ENCODE data around the gene FOXP4.

The FOXP4 gene

GRCh38 chr6:41630069-41630468 is 83.9 kb downstream of the FOXP4 start:
- H3K4me1 Mint-ChIP-seq = peaks cover 15% of the 10 kb centered on the region
- peaks cover 11% of the 10 kb centered on the region for H3K27me3 Mint-ChIP-seq
- H3K9me3 Mint-ChIP-seq = no peaks in the 10 kb centered on the region
- peaks cover 3% of the 10 kb centered on the region for H3K36me3 Mint-ChIP-seq (ENCODE audit: insufficient read depth)
- DNase-seq (ENCODE audit: low spot score in 2 of 2) (no peak), ATAC-seq (replicated peaks; ENCODE audit: extremely low read depth, poor library complexity, severe bottlenecking) (no peak)
- H3K27ac Mint-ChIP-seq (ENCODE audit: low read depth) = no peak overlapping the region
- no peak overlapping the region for H3K4me3 Mint-ChIP-seq

GRCh38 chr6:41630946-41631345 is 84.8 kb downstream of the FOXP4 start:
- Mint-ChIP-seq H3K4me3 (no peak overlapping the region), H3K36me3 (ENCODE audit: insufficient read depth) (peaks cover 3% of the 10 kb centered on the region), H3K9me3 (no peaks in the 10 kb centered on the region), H3K27ac (ENCODE audit: low read depth) (no peak overlapping the region), H3K4me1 (peaks cover 6% of the 10 kb centered on the region), H3K27me3 (peaks cover 20% of the 10 kb centered on the region)
- ATAC-seq (replicated peaks; ENCODE audit: extremely low read depth, poor library complexity, severe bottlenecking) = no peak
- DNase-seq (ENCODE audit: low spot score in 2 of 2) = no peak

GRCh38 chr6:41633056-41633634 is 87.0 kb downstream of the FOXP4 start:
- peaks cover 39% of the 10 kb centered on the region for H3K27me3 Mint-ChIP-seq
- H3K4me3 Mint-ChIP-seq = no peak overlapping the region
- H3K36me3 Mint-ChIP-seq (ENCODE audit: insufficient read depth) = peaks cover 3% of the 10 kb centered on the region
- ATAC-seq (replicated peaks; ENCODE audit: extremely low read depth, poor library complexity, severe bottlenecking) (no peak), DNase-seq (ENCODE audit: low spot score in 2 of 2) (no peak)
- no peaks in the 10 kb centered on the region for H3K9me3 Mint-ChIP-seq
- no peak overlapping the region for H3K27ac Mint-ChIP-seq (ENCODE audit: low read depth)
- peaks cover 4% of the 10 kb centered on the region for H3K4me1 Mint-ChIP-seq

GRCh38 chr6:41634657-41635056 is 88.5 kb downstream of the FOXP4 start:
- peaks cover 2% of the 10 kb centered on the region for H3K36me3 Mint-ChIP-seq (ENCODE audit: insufficient read depth)
- no peak for ATAC-seq (replicated peaks; ENCODE audit: extremely low read depth, poor library complexity, severe bottlenecking)
- H3K4me3 Mint-ChIP-seq = no peak overlapping the region
- no peaks in the 10 kb centered on the region for H3K9me3 Mint-ChIP-seq
- no peak for DNase-seq (ENCODE audit: low spot score in 2 of 2)
- peaks cover 4% of the 10 kb centered on the region for H3K4me1 Mint-ChIP-seq
- peaks cover 51% of the 10 kb centered on the region for H3K27me3 Mint-ChIP-seq
- H3K27ac Mint-ChIP-seq (ENCODE audit: low read depth) = no peak overlapping the region

- H3K27ac Mint-ChIP-seq (ENCODE audit: low read depth) = no peak overlapping the region
- peaks cover 2% of the 10 kb centered on the region for H3K36me3 Mint-ChIP-seq (ENCODE audit: insufficient read depth)
- ATAC-seq (replicated peaks; ENCODE audit: extremely low read depth, poor library complexity, severe bottlenecking) (no peak), DNase-seq (ENCODE audit: low spot score in 2 of 2) (no peak)
- no peaks in the 10 kb centered on the region for H3K9me3 Mint-ChIP-seq
- H3K4me1 Mint-ChIP-seq = peaks cover 4% of the 10 kb centered on the region
- no peak overlapping the region for H3K4me3 Mint-ChIP-seq
- peaks cover 58% of the 10 kb centered on the region for H3K27me3 Mint-ChIP-seq
Measured at GRCh38 chr6:41635365-41635764, 89.2 kb downstream of the FOXP4 start.

- ATAC-seq (replicated peaks; ENCODE audit: extremely low read depth, poor library complexity, severe bottlenecking) (no peak), DNase-seq (ENCODE audit: low spot score in 2 of 2) (no peak)
- Mint-ChIP-seq H3K27me3 (peaks cover 72% of the 10 kb centered on the region), H3K4me3 (no peak overlapping the region), H3K4me1 (peaks cover 4% of the 10 kb centered on the region), H3K9me3 (no peaks in the 10 kb centered on the region), H3K27ac (ENCODE audit: low read depth) (no peak overlapping the region), H3K36me3 (ENCODE audit: insufficient read depth) (peaks cover 2% of the 10 kb centered on the region)
Measured at GRCh38 chr6:41636833-41637193, 90.6 kb downstream of the FOXP4 start.

GRCh38 chr6:41637194-41638001 is 91.2 kb downstream of the FOXP4 start:
- ATAC-seq (replicated peaks; ENCODE audit: extremely low read depth, poor library complexity, severe bottlenecking) = no peak
- peak overlapping the region; percentile 59 for H3K4me3 Mint-ChIP-seq

GRCh38 chr6:41638002-41638934 is 92.1 kb downstream of the FOXP4 start, which contains the start of gene MDFI:
Gene MDFI, plus strand, starts transcription at chr6:41638468. Its CDS starts 282 bp downstream, at chr6:41638750.
- Mint-ChIP-seq H3K27ac (ENCODE audit: low read depth) (no peak within 1 kb of the TSS), H3K27me3 (peaks cover 86% of the 10 kb centered on the region)

More at GRCh38 chr6:41637194-41638001, 91.2 kb downstream of the FOXP4 start:
- Mint-ChIP-seq H3K36me3 (ENCODE audit: insufficient read depth) (peaks cover 2% of the 10 kb centered on the region), H3K9me3 (no peaks in the 10 kb centered on the region), H3K27ac (ENCODE audit: low read depth) (no peak overlapping the region), H3K27me3 (peaks cover 78% of the 10 kb centered on the region), H3K4me1 (peaks cover 4% of the 10 kb centered on the region)
- DNase-seq (ENCODE audit: low spot score in 2 of 2) = no peak

GRCh38 chr6:41638935-41639808 is 93.0 kb downstream of the FOXP4 start:
- Mint-ChIP-seq H3K4me1 (peaks cover 8% of the 10 kb centered on the region), H3K36me3 (ENCODE audit: insufficient read depth) (peaks cover 2% of the 10 kb centered on the region), H3K27me3 (peaks cover 84% of the 10 kb centered on the region), H3K4me3 (peak overlapping the region; percentile 49), H3K9me3 (no peaks in the 10 kb centered on the region), H3K27ac (ENCODE audit: low read depth) (no peak overlapping the region)
- ATAC-seq (replicated peaks; ENCODE audit: extremely low read depth, poor library complexity, severe bottlenecking) (no peak), DNase-seq (ENCODE audit: low spot score in 2 of 2) (no peak)

More at GRCh38 chr6:41638002-41638934, 92.1 kb downstream of the FOXP4 start, which contains the start of gene MDFI:
- peaks cover 7% of the 10 kb centered on the region for H3K4me1 Mint-ChIP-seq
- DNase-seq (ENCODE audit: low spot score in 2 of 2) (no peak), ATAC-seq (replicated peaks; ENCODE audit: extremely low read depth, poor library complexity, severe bottlenecking) (no peak)
- H3K4me3 Mint-ChIP-seq = peak within 1 kb of the TSS; percentile 59
- peaks cover 2% of the 10 kb centered on the region for H3K36me3 Mint-ChIP-seq (ENCODE audit: insufficient read depth)
- H3K9me3 Mint-ChIP-seq = no peaks in the 10 kb centered on the region

GRCh38 chr6:41639809-41640371 is 93.7 kb downstream of the FOXP4 start:
- Mint-ChIP-seq H3K9me3 (no peaks in the 10 kb centered on the region), H3K4me1 (peaks cover 8% of the 10 kb centered on the region), H3K36me3 (ENCODE audit: insufficient read depth) (peaks cover 2% of the 10 kb centered on the region), H3K27ac (ENCODE audit: low read depth) (no peak overlapping the region), H3K27me3 (peaks cover 77% of the 10 kb centered on the region), H3K4me3 (peak overlapping the region; percentile 49)
- no peak for DNase-seq (ENCODE audit: low spot score in 2 of 2)
- no peak for ATAC-seq (replicated peaks; ENCODE audit: extremely low read depth, poor library complexity, severe bottlenecking)

GRCh38 chr6:41640426-41640825 is 94.2 kb downstream of the FOXP4 start:
- no peak overlapping the region for H3K27ac Mint-ChIP-seq (ENCODE audit: low read depth)
- DNase-seq (ENCODE audit: low spot score in 2 of 2) (no peak), ATAC-seq (replicated peaks; ENCODE audit: extremely low read depth, poor library complexity, severe bottlenecking) (no peak)
- no peaks in the 10 kb centered on the region for H3K9me3 Mint-ChIP-seq
- H3K27me3 Mint-ChIP-seq = peaks cover 77% of the 10 kb centered on the region
- peaks cover 8% of the 10 kb centered on the region for H3K4me1 Mint-ChIP-seq
- H3K36me3 Mint-ChIP-seq (ENCODE audit: insufficient read depth) = peaks cover 2% of the 10 kb centered on the region
- H3K4me3 Mint-ChIP-seq = no peak overlapping the region
